ENCODE data around the gene SMAD3.

SMAD3 gene

GRCh38 chr15:67036775-67037555, 28.4 kb upstream of the SMAD3 start:
- no peak for DNase-seq

- DNase-seq: no peak
These were observed 27.7 kb upstream of the SMAD3 start for GRCh38 chr15:67037694-67038093.

- no peak for DNase-seq
These were observed 26.7 kb upstream of the SMAD3 start for GRCh38 chr15:67038736-67039135.

- no peak for DNase-seq
These were observed 25.9 kb upstream of the SMAD3 start for GRCh38 chr15:67039384-67040075.

DNA sequence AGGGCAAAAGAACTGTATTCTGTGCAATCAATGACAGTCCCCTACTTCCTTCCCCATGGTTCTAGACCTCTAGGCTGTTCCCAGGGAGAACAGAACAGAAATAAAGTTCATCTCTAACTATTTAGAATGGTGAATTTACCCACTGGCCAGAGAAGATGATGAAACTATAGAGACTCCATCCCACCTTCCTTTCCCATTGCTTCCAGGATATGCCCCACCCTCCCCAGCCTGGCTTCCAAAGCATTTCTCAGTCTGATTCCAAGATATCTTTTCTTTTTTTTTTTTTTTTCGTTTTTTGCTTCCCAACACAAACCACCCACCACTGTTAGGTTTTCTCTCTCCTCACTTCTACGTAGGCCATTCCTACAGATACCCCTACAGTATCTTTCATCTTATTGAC, 25.1 kb upstream of the SMAD3 start:
- DNase-seq: no peak

DNA sequence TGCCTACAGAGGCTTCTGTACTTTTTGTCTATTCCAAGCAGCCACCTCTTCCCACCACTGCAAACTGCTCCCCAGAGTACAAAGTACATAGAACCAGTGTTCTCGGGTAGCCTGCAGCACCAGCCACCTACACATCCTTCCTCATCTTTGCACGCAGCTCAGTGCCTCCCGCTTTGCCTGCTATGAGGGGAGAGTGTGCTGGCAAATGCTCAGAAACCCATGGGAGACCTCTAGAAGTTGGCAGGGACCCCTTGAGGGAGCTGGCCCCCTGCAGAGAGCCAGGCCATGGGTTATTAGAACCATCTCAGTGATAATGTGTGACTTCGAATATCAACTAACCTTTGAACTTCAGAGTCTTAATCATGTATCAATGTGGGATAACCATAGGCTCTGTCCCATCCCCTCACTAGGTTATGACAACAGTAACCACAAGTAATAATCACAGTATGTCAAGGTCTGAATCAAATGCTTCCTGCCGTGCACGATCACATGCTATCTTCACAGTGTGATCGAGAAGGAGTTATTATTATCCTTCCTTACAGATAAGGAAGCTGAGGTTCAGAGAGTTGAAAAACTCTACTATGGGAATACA, 22.8 kb upstream of the SMAD3 start:
- no peak for DNase-seq

- DNase-seq: no peak
These were observed 21.2 kb upstream of the SMAD3 start for GRCh38 chr15:67043939-67044771.

DNA sequence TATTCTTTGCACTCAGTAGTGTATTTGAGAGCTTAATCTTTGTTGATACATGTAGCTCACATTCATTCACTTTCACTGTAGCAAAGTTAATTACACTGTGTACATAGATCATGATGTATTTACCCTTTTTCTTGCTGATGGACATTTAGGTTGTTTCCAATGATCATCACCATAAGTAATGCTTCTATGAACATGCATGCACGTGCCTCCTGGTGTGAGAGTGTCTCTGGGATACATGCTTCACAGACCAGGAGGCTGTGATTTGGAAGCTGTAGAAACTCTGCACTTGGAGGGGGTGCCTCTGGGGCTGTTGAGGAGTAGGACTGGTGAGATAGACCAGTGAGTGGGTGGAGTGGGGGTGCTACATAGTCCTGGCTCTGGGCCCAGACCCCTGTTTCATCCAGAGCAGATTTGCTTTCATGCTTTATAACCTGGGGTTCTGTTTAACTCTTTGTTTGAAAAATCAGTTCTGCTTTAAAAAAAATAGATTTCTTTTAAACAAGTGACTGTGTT, 18.2 kb upstream of the SMAD3 start:
- no peak for DNase-seq

DNA sequence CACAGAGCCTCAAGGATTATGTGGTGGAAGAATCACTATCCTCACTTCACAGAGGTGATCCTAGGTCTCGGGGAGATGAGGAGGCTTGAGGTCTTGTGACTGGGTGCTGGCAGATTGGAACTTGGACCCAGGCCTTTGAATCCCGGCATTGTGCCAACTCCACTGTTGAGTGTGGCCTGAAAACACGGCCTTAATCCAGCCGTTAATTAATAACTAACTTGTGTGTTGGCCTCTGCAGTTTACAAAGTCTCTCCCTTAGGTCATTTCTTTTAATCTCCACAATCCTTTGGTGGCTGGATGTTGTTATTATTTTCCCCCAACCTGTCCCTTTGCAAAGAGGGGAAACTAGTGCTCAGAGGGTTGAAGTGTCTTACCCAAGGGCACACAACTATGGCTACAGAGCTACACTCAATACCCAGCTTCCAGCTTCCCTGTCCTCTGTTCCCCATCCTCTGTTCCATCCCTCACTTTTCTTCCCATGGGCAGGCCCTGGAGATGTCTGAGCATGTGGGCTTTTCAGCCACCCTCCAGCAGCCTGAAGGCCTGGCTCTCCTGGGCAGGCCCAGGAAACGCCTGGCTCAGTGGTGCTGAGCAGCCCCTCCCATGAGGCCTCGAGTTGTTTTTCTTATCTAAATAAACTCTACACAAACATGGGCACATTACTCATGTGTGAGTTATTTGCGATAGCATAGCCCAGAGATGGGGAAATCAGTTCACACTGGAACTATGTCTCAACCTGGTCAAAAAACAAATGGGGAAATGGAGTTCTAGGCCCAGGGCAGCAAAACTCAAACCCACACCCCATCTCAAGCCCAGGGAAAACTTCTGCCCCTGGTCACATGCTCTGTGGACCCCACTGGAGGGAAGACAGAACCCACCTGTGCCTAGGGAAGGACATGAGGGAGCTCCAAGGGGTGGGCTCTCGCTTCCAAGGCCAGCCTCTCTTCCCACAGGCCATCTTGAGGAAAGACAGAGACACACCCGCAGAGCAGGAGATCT, 16.8 kb upstream of the SMAD3 start:
- no peak for DNase-seq

- no peak for DNase-seq
These were observed 15.9 kb upstream of the SMAD3 start for GRCh38 chr15:67049351-67050044.

DNA sequence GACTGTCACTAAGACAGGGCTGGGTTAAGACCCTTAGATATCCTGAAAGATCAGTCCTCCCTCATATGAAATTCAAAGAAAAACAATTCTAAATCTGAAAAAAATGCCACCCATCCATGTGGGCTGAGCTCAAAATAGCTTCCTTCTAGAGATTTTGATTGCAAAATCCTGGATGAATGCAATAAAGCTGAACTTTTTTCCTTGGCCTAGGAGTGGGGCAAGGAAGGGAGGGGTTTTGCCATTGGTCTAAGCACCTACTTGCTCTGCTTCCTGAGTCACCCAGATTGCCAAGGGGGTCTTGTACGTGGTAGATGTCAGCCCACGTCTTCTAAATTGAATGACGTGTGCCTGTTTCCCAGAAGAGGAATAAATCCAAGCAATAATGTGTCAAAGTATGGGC, 15.3 kb upstream of the SMAD3 start:
- DNase-seq: no peak

DNA sequence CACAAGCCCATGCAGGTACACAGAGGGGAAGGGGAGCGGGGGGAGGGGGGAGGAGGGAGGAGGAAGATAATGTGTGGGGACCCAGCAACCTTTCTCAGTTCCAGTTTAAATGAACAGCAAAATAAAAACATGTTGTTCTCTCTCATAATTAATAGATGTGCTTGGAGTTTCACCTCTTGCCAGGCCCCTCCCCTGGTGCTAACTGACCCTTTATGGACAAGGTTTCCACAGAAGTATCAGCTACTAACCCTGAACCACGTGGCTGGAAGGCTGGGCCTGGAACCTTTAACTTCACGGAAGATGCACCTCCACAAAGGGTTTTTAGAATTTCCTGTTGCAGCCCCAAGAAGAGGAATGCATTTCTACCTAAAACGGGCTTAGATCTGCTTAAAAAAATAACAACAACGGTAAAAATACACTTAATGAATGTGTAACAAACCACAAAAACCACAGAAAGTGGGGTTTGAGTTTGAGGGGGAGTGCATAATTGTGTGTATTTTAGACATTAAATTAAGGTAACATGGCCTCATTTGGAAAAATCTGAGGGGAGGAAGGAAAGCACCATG, 14.8 kb upstream of the SMAD3 start:
- DNase-seq: no peak

DNA sequence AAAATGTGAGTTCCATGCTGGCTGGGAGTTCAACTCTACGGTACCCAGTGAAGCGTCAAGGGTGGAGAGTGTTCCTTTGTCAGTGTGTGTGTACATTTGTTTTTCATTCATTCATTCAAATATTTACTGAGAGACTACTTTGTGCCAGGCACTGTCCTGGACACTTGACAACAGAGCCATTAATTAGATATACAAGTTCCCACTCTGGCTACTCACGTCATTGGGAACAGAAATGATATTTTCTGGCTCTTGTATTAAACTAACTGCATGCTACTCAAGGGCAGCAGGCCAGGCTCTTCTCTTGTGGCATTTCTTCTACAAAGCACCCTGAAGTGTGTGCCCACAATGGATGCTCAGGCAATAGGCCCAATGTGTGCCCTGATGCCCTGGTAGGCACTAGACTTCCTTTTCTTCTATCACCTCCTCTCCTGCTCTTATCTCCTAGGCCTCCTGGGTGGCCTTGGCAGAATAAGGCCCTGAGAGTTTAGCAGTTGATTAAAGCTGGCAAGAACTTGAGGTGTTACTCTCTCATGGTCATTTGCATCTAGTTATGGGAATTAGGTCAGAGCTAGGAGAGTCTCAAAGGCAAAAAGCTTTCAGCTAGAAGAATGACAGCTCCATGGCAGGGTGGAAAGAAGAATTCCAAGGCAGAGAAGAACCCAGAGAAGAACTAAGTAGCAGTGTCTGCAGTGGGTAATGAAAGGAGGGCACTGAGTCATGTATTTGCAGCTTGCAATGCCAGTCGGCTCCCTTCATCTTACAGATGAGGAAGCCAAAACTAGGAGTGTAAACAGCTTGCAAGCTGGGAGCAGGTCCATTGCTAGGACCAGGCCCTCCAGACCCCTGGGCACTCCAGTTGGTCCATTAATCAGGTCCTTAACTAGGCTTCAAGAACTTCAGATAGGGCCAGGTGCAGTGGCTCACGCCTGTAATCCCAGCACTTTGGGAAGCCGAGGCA, 14.0 kb upstream of the SMAD3 start:
- DNase-seq: no peak

- DNase-seq: no peak
These were observed 10.7 kb upstream of the SMAD3 start for GRCh38 chr15:67054676-67055075.

- no peak for DNase-seq
These were observed 6.3 kb upstream of the SMAD3 start for GRCh38 chr15:67059127-67059553.

- DNase-seq: no peak
These were observed 3.5 kb upstream of the SMAD3 start for GRCh38 chr15:67061811-67062368.

DNA sequence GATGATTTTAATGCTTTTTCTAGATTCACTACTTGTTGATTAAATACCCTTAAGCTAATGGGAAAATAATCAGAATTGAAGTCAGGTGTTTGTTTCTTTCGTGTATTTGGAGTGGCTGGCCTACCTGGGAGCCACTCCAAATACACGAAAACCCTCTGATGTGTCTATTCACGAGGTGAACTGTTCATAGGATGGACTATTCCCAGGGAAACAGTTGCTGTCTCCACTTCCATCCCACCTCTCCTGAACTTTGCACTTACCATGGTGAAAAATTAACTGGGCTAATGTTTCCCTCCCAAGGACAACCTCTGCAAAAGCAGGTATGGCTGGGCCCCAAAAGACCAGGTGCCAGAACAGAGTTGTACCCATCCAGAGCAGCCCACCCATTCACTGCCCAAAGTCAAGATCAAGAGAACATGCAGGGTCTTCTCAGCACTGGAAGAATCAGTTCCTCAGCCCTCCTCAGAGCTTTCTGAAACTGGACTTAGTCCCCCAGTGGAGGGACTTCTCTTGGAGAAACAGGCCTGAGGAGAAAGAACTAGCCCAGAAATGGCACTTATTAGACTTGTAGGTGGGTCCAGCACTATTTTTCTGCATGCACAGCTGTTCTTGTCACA, 2.9 kb upstream of the SMAD3 start:
- no peak for DNase-seq
